Measurements from ENCODE around the gene SULT2A1. TPM values are rescaled to one million over a fixed set of nuclear protein-coding genes. Genes with fewer than 3 reads are reported as not detected.
A peak's percentile ranks its signal among the peaks of the same experiment; 100 is the strongest.

SULT2A1 gene
- total RNA-seq, 1 experiment from 2014 or later, result not detected

- H3K9ac ChIP-seq (ENCODE audit: low read length), result no peak overlapping the region
- H2AFZ ChIP-seq (ENCODE audit: low read length), result no peak overlapping the region
- H3K79me2 ChIP-seq (ENCODE audit: low read length), result no peaks in the 10 kb centered on the region
- no TSS peak for BruUV-seq (replicated peaks)
- H3K27ac ChIP-seq (ENCODE audit: low read length), result no peak overlapping the region
- intact Hi-C loops (cut with micrococcal nuclease), result no loop called here
- POLR2A ChIA-PET (ENCODE audit: unreplicated experiment), result no interaction called here
- H3K4me3 ChIP-seq (ENCODE audit: low read length), result no peak overlapping the region
- ATAC-seq (no peak), DNase-seq (no peak)
- H3K4me1 ChIP-seq (ENCODE audit: insufficient read depth, low read length), result no peaks in the 10 kb centered on the region
- no peak overlapping the region for H3K4me2 ChIP-seq (ENCODE audit: low read length)
- H3K9me3 ChIP-seq (ENCODE audit: low read length), result no peaks in the 10 kb centered on the region
- H3K36me3 ChIP-seq (ENCODE audit: low read depth, low read length), result no peaks in the 10 kb centered on the region; the same call in 1 of the 2 replicates
- no peaks in the 10 kb centered on the region for H3K27me3 ChIP-seq (ENCODE audit: low read length)
- no peaks in the 10 kb centered on the region for H4K20me1 ChIP-seq (ENCODE audit: low read length)
- TF ChIP-seq EZH2 (IDR thresholded peaks at IDR 0.05; ENCODE audit: low read length, unreplicated experiment) (no peak), EZH2phosphoT487 (IDR thresholded peaks at IDR 0.05; ENCODE audit: borderline replicate concordance, low read length) (no peak)
- TF ChIP-seq, protein P1, sequence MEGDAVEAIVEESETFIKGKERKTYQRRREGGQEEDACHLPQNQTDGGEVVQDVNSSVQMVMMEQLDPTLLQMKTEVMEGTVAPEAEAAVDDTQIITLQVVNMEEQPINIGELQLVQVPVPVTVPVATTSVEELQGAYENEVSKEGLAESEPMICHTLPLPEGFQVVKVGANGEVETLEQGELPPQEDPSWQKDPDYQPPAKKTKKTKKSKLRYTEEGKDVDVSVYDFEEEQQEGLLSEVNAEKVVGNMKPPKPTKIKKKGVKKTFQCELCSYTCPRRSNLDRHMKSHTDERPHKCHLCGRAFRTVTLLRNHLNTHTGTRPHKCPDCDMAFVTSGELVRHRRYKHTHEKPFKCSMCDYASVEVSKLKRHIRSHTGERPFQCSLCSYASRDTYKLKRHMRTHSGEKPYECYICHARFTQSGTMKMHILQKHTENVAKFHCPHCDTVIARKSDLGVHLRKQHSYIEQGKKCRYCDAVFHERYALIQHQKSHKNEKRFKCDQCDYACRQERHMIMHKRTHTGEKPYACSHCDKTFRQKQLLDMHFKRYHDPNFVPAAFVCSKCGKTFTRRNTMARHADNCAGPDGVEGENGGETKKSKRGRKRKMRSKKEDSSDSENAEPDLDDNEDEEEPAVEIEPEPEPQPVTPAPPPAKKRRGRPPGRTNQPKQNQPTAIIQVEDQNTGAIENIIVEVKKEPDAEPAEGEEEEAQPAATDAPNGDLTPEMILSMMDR (conservative IDR thresholded peaks at IDR 0.05; ENCODE audit: low read depth, low read length), result no peak
- no peaks in the 10 kb centered on the region for H3F3A ChIP-seq (ENCODE audit: low read length, unreplicated experiment)
- CTCF ChIA-PET, result no interaction called here
- no peaks in the 10 kb centered on the region for H3K9me2 ChIP-seq (replicated peaks; ENCODE audit: low read length)
These were observed 20.9 kb downstream of the SULT2A1 start for GRCh38 chr19:47865166-47865565.

- CTCF ChIA-PET, result no interaction called here
- TF ChIP-seq EZH2phosphoT487 (IDR thresholded peaks at IDR 0.05; ENCODE audit: borderline replicate concordance, low read length) (no peak), EZH2 (IDR thresholded peaks at IDR 0.05; ENCODE audit: low read length, unreplicated experiment) (no peak)
- TF ChIP-seq, protein P1 (conservative IDR thresholded peaks at IDR 0.05; ENCODE audit: low read depth, low read length), result peak; percentile 89
- no peaks in the 10 kb centered on the region; the same call in 1 of the 2 replicates for H3K36me3 ChIP-seq (ENCODE audit: low read depth, low read length)
- no peak overlapping the region for H3K27ac ChIP-seq (ENCODE audit: low read length)
- DNase-seq (peak; percentile 79), ATAC-seq (peak; percentile 98)
- no peaks in the 10 kb centered on the region for H3K9me2 ChIP-seq (replicated peaks; ENCODE audit: low read length)
- BruUV-seq (replicated peaks), result no TSS peak
- no peak overlapping the region for H3K4me3 ChIP-seq (ENCODE audit: low read length)
- no peaks in the 10 kb centered on the region for H3F3A ChIP-seq (ENCODE audit: low read length, unreplicated experiment)
- POLR2A ChIA-PET (ENCODE audit: unreplicated experiment), result no interaction called here
- H3K27me3 ChIP-seq (ENCODE audit: low read length), result no peaks in the 10 kb centered on the region
- no peaks in the 10 kb centered on the region for H4K20me1 ChIP-seq (ENCODE audit: low read length)
- no peak overlapping the region for H3K4me2 ChIP-seq (ENCODE audit: low read length)
- H3K4me1 ChIP-seq (ENCODE audit: insufficient read depth, low read length), result no peaks in the 10 kb centered on the region
- 0 out of 2 replicates have a peak overlapping the region, but pooled peaks have one; percentile 57 for H2AFZ ChIP-seq (ENCODE audit: low read length)
- H3K9me3 ChIP-seq (ENCODE audit: low read length), result no peaks in the 10 kb centered on the region
- H3K79me2 ChIP-seq (ENCODE audit: low read length), result no peaks in the 10 kb centered on the region
- no peak overlapping the region for H3K9ac ChIP-seq (ENCODE audit: low read length)
- intact Hi-C loops (cut with micrococcal nuclease), result loop anchor here (5.0 kb wide), 1 partner anchor 51 kb away; no protein-coding TSS in a partner anchor
These were observed 22.6 kb downstream of the SULT2A1 start for GRCh38 chr19:47863514-47863936.

GRCh38 chr19:47861630-47862029 is 24.5 kb downstream of the SULT2A1 start:
- no peak for ATAC-seq
- Histone ChIP-seq H3K4me1 (ENCODE audit: insufficient read depth, low read length) (no peaks in the 10 kb centered on the region), H3F3A (ENCODE audit: low read length, unreplicated experiment) (no peaks in the 10 kb centered on the region), H4K20me1 (ENCODE audit: low read length) (no peaks in the 10 kb centered on the region), H3K4me3 (ENCODE audit: low read length) (no peak overlapping the region), H3K27me3 (ENCODE audit: low read length) (no peaks in the 10 kb centered on the region), H3K27ac (ENCODE audit: low read length) (no peak overlapping the region), H2AFZ (ENCODE audit: low read length) (no peak overlapping the region), H3K9me2 (replicated peaks; ENCODE audit: low read length) (no peaks in the 10 kb centered on the region), H3K79me2 (ENCODE audit: low read length) (no peaks in the 10 kb centered on the region), H3K4me2 (ENCODE audit: low read length) (no peak overlapping the region), H3K9me3 (ENCODE audit: low read length) (no peaks in the 10 kb centered on the region), H3K9ac (ENCODE audit: low read length) (no peak overlapping the region), H3K36me3 (ENCODE audit: low read depth, low read length) (no peaks in the 10 kb centered on the region; the same call in 1 of the 2 replicates)
- POLR2A ChIA-PET (ENCODE audit: unreplicated experiment), result no interaction called here
- CTCF ChIA-PET, result no interaction called here
- intact Hi-C loops (cut with micrococcal nuclease), result loop anchor here (5.0 kb wide), 1 partner anchor 49 kb away; no protein-coding TSS in a partner anchor
- no peak for TF ChIP-seq EZH2phosphoT487 (IDR thresholded peaks at IDR 0.05; ENCODE audit: borderline replicate concordance, low read length)
- TF ChIP-seq EZH2 (IDR thresholded peaks at IDR 0.05; ENCODE audit: low read length, unreplicated experiment), result no peak
- TF ChIP-seq, protein P1 (conservative IDR thresholded peaks at IDR 0.05; ENCODE audit: low read depth, low read length), result no peak
- no peak for DNase-seq
- no TSS peak for BruUV-seq (replicated peaks)

All from PC-3 (cell line).